Osteoblast (primary cell): Measurements from ENCODE around the gene SUPV3L1. TPM values are rescaled to one million over a fixed set of nuclear protein-coding genes. Genes with fewer than 3 reads are reported as not detected.

Source experiments
- DNase-seq: peaks from one replicate; pipeline ENCODE4 v3.0.0; 2011; ENCODE audit warnings: low spot score, mixed read lengths; ENCODE audit not compliant: insufficient read length; ENCODE audit errors: missing footprints
- H2AFZ ChIP-seq: 2 replicates; pipeline ENCODE4 v1.6.0; 2011; ENCODE audit warnings: mild to moderate bottlenecking, low read length
- H3K27ac ChIP-seq: 2 replicates; pipeline ENCODE4 v1.5.1; 2011; ENCODE audit warnings: mild to moderate bottlenecking, low read depth, low read length, moderate library complexity
- H3K27me3 ChIP-seq: 2 replicates; pipeline ENCODE4 v1.6.0; 2012; ENCODE audit warnings: mild to moderate bottlenecking, control low read depth, inconsistent platforms, low read length, moderate library complexity; ENCODE audit not compliant: insufficient read depth
- H3K36me3 ChIP-seq: 2 replicates; pipeline ENCODE4 v1.5.1; 2011; ENCODE audit warnings: mild to moderate bottlenecking, low read length, control low read depth, moderate library complexity; ENCODE audit not compliant: insufficient read depth
- H3K4me1 ChIP-seq: 2 replicates; pipeline ENCODE4 v1.5.1; 2011; ENCODE audit warnings: mild to moderate bottlenecking, low read length, control low read depth, moderate library complexity; ENCODE audit not compliant: insufficient read depth
- H3K4me2 ChIP-seq: 2 replicates; pipeline ENCODE4 v1.6.0; 2011; ENCODE audit warnings: mild to moderate bottlenecking, low read length; ENCODE audit not compliant: insufficient read depth
- H3K4me3 ChIP-seq: fragments of 200-600 bp; sonication (generic); 3 replicates; pipeline ENCODE4 v1.5.1; 2012; ENCODE audit warnings: mild to moderate bottlenecking, low read length, inconsistent platforms; ENCODE audit not compliant: insufficient read depth
- H3K79me2 ChIP-seq: 2 replicates; pipeline ENCODE4 v1.6.0; 2012; ENCODE audit warnings: mild to moderate bottlenecking, low read length, control low read depth, inconsistent platforms; ENCODE audit not compliant: insufficient read depth
- H3K9me3 ChIP-seq: 2 replicates; pipeline ENCODE4 v1.5.1; 2011; ENCODE audit warnings: low read depth, low read length, control low read depth
- H4K20me1 ChIP-seq: 2 replicates; pipeline ENCODE4 v1.6.0; 2012; ENCODE audit warnings: mild to moderate bottlenecking, low read length, control low read depth; ENCODE audit not compliant: insufficient read depth
- CTCF ChIP-seq: IDR thresholded peaks from 2 replicates; pipeline ENCODE4 v1.5.1; 2011; ENCODE audit warnings: mild to moderate bottlenecking, low read depth, low read length, moderate library complexity; ENCODE audit errors: extremely low read depth
- total RNA-seq: library from RNA; depleted of rRNA; stranded (reverse); fragments of >200 nt; gene quantifications from 2 replicates; pipeline ENCODE4 v1.2.3, GENCODE V29; 2012

Gene SUPV3L1
- total RNA-seq, 1 donor = 34.7 TPM

- Histone ChIP-seq H3K27me3 (no peaks in the 10 kb centered on the region), H3K79me2 (no peaks in the 10 kb centered on the region), H3K4me3 (no peak overlapping the region), H3K27ac (no peak overlapping the region), H4K20me1 (no peaks in the 10 kb centered on the region), H2AFZ (no peak overlapping the region), H3K9me3 (no peaks in the 10 kb centered on the region), H3K4me2 (no peak overlapping the region), H3K4me1 (no peaks in the 10 kb centered on the region), H3K36me3 (no peaks in the 10 kb centered on the region)
- no peak for TF ChIP-seq CTCF
- DNase-seq = no peak
Observed at GRCh38 chr10:69253171-69253570, 73.1 kb downstream of the SUPV3L1 start.

DNA sequence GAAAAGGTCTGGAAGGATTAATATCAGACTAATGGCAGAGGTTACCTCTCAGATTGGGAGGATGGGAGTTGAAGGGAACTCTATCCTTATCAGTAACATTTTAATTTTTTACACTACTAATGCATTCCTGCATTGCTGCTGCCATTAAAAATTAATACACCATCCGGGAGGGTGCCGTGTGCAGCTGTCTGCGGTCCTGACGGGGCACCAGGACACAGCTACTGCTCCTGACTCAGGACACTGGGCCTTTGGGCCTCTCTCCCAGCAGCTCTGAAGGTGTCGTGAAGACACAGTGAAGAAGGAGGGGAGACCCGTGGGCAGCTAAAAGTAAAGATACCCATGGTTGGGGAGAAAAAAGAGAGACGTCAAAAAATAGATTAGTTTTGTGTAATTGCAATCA lies 74.8 kb downstream of the SUPV3L1 start:
- no peaks in the 10 kb centered on the region for H3K4me1 ChIP-seq
- no peak for TF ChIP-seq CTCF
- H3K4me2 ChIP-seq = no peak overlapping the region
- no peaks in the 10 kb centered on the region for H4K20me1 ChIP-seq
- H3K36me3 ChIP-seq = no peaks in the 10 kb centered on the region
- no peak overlapping the region for H3K27ac ChIP-seq
- no peaks in the 10 kb centered on the region for H3K79me2 ChIP-seq
- H2AFZ ChIP-seq = no peak overlapping the region
- no peaks in the 10 kb centered on the region for H3K27me3 ChIP-seq
- H3K9me3 ChIP-seq = no peaks in the 10 kb centered on the region
- H3K4me3 ChIP-seq = no peak overlapping the region
- DNase-seq = no peak

Other genes starting within 250 kb of the SUPV3L1 start
- gene DDX21, start 224.1 kb upstream of the SUPV3L1 start, total RNA-seq = 56.3 and 61.9 TPM in 2 replicates
- 30.8 and 35.4 TPM in 2 replicates for gene KIFBP, start 191.4 kb upstream of the SUPV3L1 start, total RNA-seq
- 344 and 474 TPM in 2 replicates for gene SRGN, start 92.1 kb upstream of the SUPV3L1 start, total RNA-seq
- 41.3 and 56.3 TPM in 2 replicates for gene VPS26A, start 56.1 kb upstream of the SUPV3L1 start, total RNA-seq
- gene HKDC1, start 40.1 kb downstream of the SUPV3L1 start, total RNA-seq = 0.29 and 2.9 TPM in 2 replicates
- 99.6 and 111 TPM in 2 replicates for gene HK1, start 98.3 kb downstream of the SUPV3L1 start, total RNA-seq
- 0.29 and 0.36 TPM in 2 replicates for gene TACR2, start 236.7 kb downstream of the SUPV3L1 start, total RNA-seq